GM12878 (cell line): ENCODE results near the gene KLHL35. TPM values are rescaled to one million over a fixed set of nuclear protein-coding genes. Genes with fewer than 3 reads are reported as not detected.

Experiments used
- ATAC-seq: fragments of 200-7000 bp; cut with Tn5 transposase; 3 replicates; pipeline ENCODE4 v1.9.1; 2020; ENCODE audit warnings: mild to moderate bottlenecking, moderate library complexity
- BruUV-seq: library from RNA; stranded (reverse); fragments of 400-500 nt; replicated peaks from 2 replicates; lab custom pipeline; 2021; lab: Mats Ljungman, UMichigan
- CTCF ChIA-PET: fragments of 300-600 bp; sonication (Branson Sonifier 250); formaldehyde crosslinking; extraction: SDS; loops from one replicate; lab custom pipeline; 2021; ENCODE audit warnings: inconsistent platforms; lab: Yijun Ruan, JAX
- POLR2A ChIA-PET: fragments of 350-600 bp; formaldehyde crosslinking; extraction: SDS; loops from one replicate; lab custom pipeline; 2021; ENCODE audit warnings: inconsistent platforms; lab: Charles Lee
- RAD21 ChIA-PET: fragments of 300-600 bp; sonication (Branson Sonifier 250); formaldehyde crosslinking; loops from one replicate; lab custom pipeline; 2023; ENCODE audit warnings: antibody characterized with exemption; ENCODE audit not compliant: unreplicated experiment; lab: Charles Lee
- SMC1A ChIA-PET: fragments of 300-600 bp; sonication (Branson Sonifier 250); formaldehyde crosslinking; loops from one replicate; lab custom pipeline; 2023; ENCODE audit not compliant: unreplicated experiment, uncharacterized antibody; lab: Charles Lee
- DNase-seq: peaks from one replicate; pipeline ENCODE4 v3.0.0-alpha.2; 2011; ENCODE audit warnings: low read depth, low spot score
- FAIRE-seq: peaks from 3 replicates; lab custom pipeline; 2011; peaks lifted over from hg19 to GRCh38; lab: Jason Lieb, UNC
- H2AFZ ChIP-seq: 2 replicates; pipeline ENCODE4 v1.6.0; 2011; ENCODE audit warnings: low read depth, low read length, control low read depth; ENCODE audit not compliant: control insufficient read depth
- H3K27ac ChIP-seq: 2 replicates; pipeline ENCODE4 v1.5.1; 2011; ENCODE audit warnings: control low read depth; ENCODE audit not compliant: control insufficient read depth, insufficient read depth
- H3K27me3 ChIP-seq, 2 experiments: replicated peaks in 1 of 2; 2 replicates each; pipeline versions ENCODE4 v1.6.0 to v1.6.1; 2011; ENCODE audit warnings: low read length in 1 of 2; ENCODE audit not compliant: control insufficient read depth in 2 of 2, insufficient read depth in 2 of 2
- H3K36me3 ChIP-seq, 2 experiments: 2 replicates each; pipeline ENCODE4 v1.5.1; 2011; ENCODE audit warnings: low read length in 1 of 2; ENCODE audit not compliant: control insufficient read depth in 2 of 2, insufficient read depth in 2 of 2
- H3K4me1 ChIP-seq: 2 replicates; pipeline ENCODE4 v1.6.1; 2011; ENCODE audit warnings: mild to moderate bottlenecking, low read length, moderate library complexity, mixed read lengths; ENCODE audit not compliant: control insufficient read depth, insufficient read depth
- H3K4me2 ChIP-seq: 2 replicates; pipeline ENCODE4 v1.6.0; 2011; ENCODE audit warnings: control low read depth; ENCODE audit not compliant: control insufficient read depth, insufficient read depth
- H3K4me3 ChIP-seq: fragments of 200-600 bp; sonication (generic); 2 replicates; pipeline ENCODE4 v1.5.1; 2016
- H3K79me2 ChIP-seq: 2 replicates; pipeline ENCODE4 v1.6.0; 2011; ENCODE audit warnings: low read length; ENCODE audit not compliant: control insufficient read depth, insufficient read depth
- H3K9ac ChIP-seq: 2 replicates; pipeline ENCODE4 v1.8.0; 2011; ENCODE audit warnings: low read length, control low read depth, mixed read lengths; ENCODE audit not compliant: control insufficient read depth, insufficient read depth
- H3K9me3 ChIP-seq: replicated peaks from 3 replicates; pipeline ENCODE4 v1.5.1; 2011; ENCODE audit warnings: mild to moderate bottlenecking, low read length; ENCODE audit not compliant: control insufficient read depth, insufficient read depth
- H4K20me1 ChIP-seq: 2 replicates; pipeline ENCODE4 v1.6.0; 2011; ENCODE audit not compliant: control insufficient read depth, insufficient read depth
- BCL11A ChIP-seq: IDR thresholded peaks from 2 replicates; pipeline ENCODE4 v1.6.1; 2011; ENCODE audit warnings: low read depth, low read length
- CBFB ChIP-seq: IDR thresholded peaks from 2 replicates; pipeline ENCODE4 v1.6.1; 2016; ENCODE audit warnings: antibody characterized with exemption, low read depth
- HDGF ChIP-seq: fragments of 450-650 bp; IDR thresholded peaks from 2 replicates; pipeline ENCODE4 v1.6.1; 2016; ENCODE audit warnings: antibody characterized with exemption
- IRF3 ChIP-seq: fragments of 450-650 bp; IDR thresholded peaks from 2 replicates; pipeline ENCODE4 v1.6.1; 2014; ENCODE audit warnings: mild to moderate bottlenecking
- IRF5 ChIP-seq: fragments of 450-650 bp; IDR thresholded peaks from 2 replicates; pipeline ENCODE4 v1.6.1; 2017; ENCODE audit warnings: borderline replicate concordance
- JUNB ChIP-seq: IDR thresholded peaks from 2 replicates; pipeline ENCODE4 v1.6.1; 2016; ENCODE audit warnings: antibody characterized with exemption, mild to moderate bottlenecking
- JUND ChIP-seq: IDR thresholded peaks from 2 replicates; pipeline ENCODE4 v1.6.1; 2012; ENCODE audit warnings: low read depth, mild to moderate bottlenecking, low read length, improper control_type of control experiment, moderate library complexity
- LARP7 ChIP-seq: fragments of 450-650 bp; IDR thresholded peaks from 2 replicates; pipeline ENCODE4 v1.6.1; 2017; ENCODE audit warnings: mild to moderate bottlenecking
- MAX ChIP-seq: IDR thresholded peaks from 2 replicates; pipeline ENCODE4 v1.6.1; 2012; ENCODE audit warnings: low read depth, low read length, improper control_type of control experiment
- MEF2B ChIP-seq: fragments of 450-650 bp; IDR thresholded peaks from 2 replicates; pipeline ENCODE4 v1.6.1; 2018; ENCODE audit warnings: mild to moderate bottlenecking, moderate library complexity; ENCODE audit not compliant: partially characterized antibody, poor library complexity, severe bottlenecking
- NFYA ChIP-seq: IDR thresholded peaks from 2 replicates; pipeline ENCODE4 v1.6.1; 2011; ENCODE audit warnings: low read depth, mild to moderate bottlenecking, low read length, improper control_type of control experiment, borderline replicate concordance
- PAX8 ChIP-seq: fragments of 450-650 bp; IDR thresholded peaks from 2 replicates; pipeline ENCODE4 v1.6.1; 2017; ENCODE audit warnings: mild to moderate bottlenecking, moderate library complexity
- SMAD1 ChIP-seq: fragments of 450-650 bp; IDR thresholded peaks from 2 replicates; pipeline ENCODE4 v1.6.1; 2018; ENCODE audit warnings: mild to moderate bottlenecking, low read depth; ENCODE audit not compliant: partially characterized antibody
- SRF ChIP-seq, 2 experiments: IDR thresholded peaks; 2 replicates each; pipeline ENCODE4 v1.6.1; 2011; ENCODE audit warnings: low read depth in 2 of 2, low read length in 2 of 2, mild to moderate bottlenecking in 1 of 2, moderate library complexity in 1 of 2
- STAT1 ChIP-seq: fragments of 450-650 bp; conservative IDR thresholded peaks from 2 replicates; pipeline ENCODE4 v1.6.1; 2014; ENCODE audit warnings: antibody characterized with exemption, mild to moderate bottlenecking
- TCF7 ChIP-seq: IDR thresholded peaks from 2 replicates; pipeline ENCODE4 v1.6.1; 2014; ENCODE audit warnings: antibody characterized with exemption, borderline replicate concordance
- ZBTB4 ChIP-seq: fragments of 450-650 bp; formaldehyde crosslinking; IDR thresholded peaks from 2 replicates; pipeline ENCODE4 v1.4.0; 2022; ENCODE audit warnings: mild to moderate bottlenecking, moderate library complexity
- WGBS: methylation state at CpG from one replicate; pipeline ENCODE4 v1.1.6; 2016; ENCODE audit warnings: low lambda C conversion rate; ENCODE audit not compliant: insufficient replicate concordance, insufficient coverage; ENCODE audit errors: missing lambda C conversion rate; 5-methylcytosine and 5-hydroxymethylcytosine counted together
- in situ Hi-C: fragments of 300-500 bp; cut with MboI; formaldehyde crosslinking; loops from 9 replicates; pipeline ENCODE4 v1.14.3; 2018; ENCODE audit warnings: mixed read lengths
- intact Hi-C: fragments of 100-400 bp; cut with micrococcal nuclease; formaldehyde crosslinking; loops from one replicate; pipeline ENCODE4 v1.14.2; 2022; ENCODE audit not compliant: unreplicated experiment
- polyA plus RNA-seq, 11 experiments: library from polyadenylated mRNA; depleted of rRNA in 4 of 11; unstranded in 6 of 11; stranded (reverse) in 5 of 11; fragments of >200 nt; fragmentation: Nextera tagmentation in 4 of 11; fragmentation: Illumina TruSeq in 1 of 11; extraction: Ambion mirVana in 4 of 11; extraction: Trizol in 1 of 11; gene quantifications; 1 replicate in 1 of 11; 2 replicates in 10 of 11; pipeline versions ENCODE4 v1.2.1 to v1.2.3, GENCODE V29; 2011 to 2016; ENCODE audit warnings: inconsistent platforms in 2 of 11, missing spikeins in 2 of 11, low read depth in 1 of 11
- total RNA-seq, 4 experiments: library from RNA; depleted of rRNA in 3 of 4; stranded (reverse); fragments of >200 nt in 3 of 4; fragmentation: Illumina TruSeq in 1 of 4; extraction: Trizol in 1 of 4; gene quantifications; 2 replicates each; pipeline versions ENCODE4 v1.2.1 to v1.2.3, GENCODE V29; 2013 to 2021

KLHL35 gene
- total and polyA plus RNA-seq, 10 of the 15 experiments (the other 5 are each of a cell fraction or from before 2014, with no cell fraction given) = 0.04 to 0.34 (median 0.13) TPM; not detected in 1

DNA sequence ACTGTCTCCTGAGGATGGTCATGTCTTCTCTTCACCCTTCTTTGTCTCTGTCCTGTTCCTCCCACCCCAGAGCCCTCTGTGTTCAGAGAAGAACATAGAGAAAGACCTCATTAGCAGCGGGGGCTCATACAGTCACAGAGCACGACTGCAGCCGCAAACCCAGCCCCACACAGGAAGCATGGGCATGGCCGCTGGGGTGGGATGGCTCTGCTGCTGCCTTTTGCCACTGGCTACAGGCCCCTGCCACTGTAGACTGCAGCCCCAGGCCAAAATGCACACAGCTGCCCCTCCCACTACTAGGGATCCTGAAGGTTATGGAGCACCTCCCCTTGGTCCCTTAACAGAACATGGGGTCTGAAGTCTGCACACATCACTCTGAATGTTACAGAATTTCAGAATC, 34.9 kb upstream of the KLHL35 start:
- H3K27me3 ChIP-seq = no peaks in the 10 kb centered on the region
- H3K9ac ChIP-seq = no peak overlapping the region
- in situ Hi-C loops = no loop called here
- DNase-seq = no peak
- intact Hi-C loops = no loop called here
- H3K4me3 ChIP-seq = no peak overlapping the region
- no TSS peak for BruUV-seq
- CTCF ChIA-PET = interaction anchor here (0.6 to 1.5 kb wide), 2 partner anchors 129 to 188 kb away, joined by 3 read pairs; no protein-coding TSS in a partner anchor
- H3K9me3 ChIP-seq = no peaks in the 10 kb centered on the region
- H3K4me1 ChIP-seq = no peaks in the 10 kb centered on the region
- WGBS = 93% methylated on average over 4 of the region's 4 CpGs
- H3K36me3 ChIP-seq = no peaks in the 10 kb centered on the region
- FAIRE-seq = no peak
- ATAC-seq = no peak
- no peak overlapping the region for H3K4me2 ChIP-seq
- SMC1A ChIA-PET = no interaction called here
- H4K20me1 ChIP-seq = no peaks in the 10 kb centered on the region
- POLR2A ChIA-PET = no interaction called here
- H3K79me2 ChIP-seq = no peaks in the 10 kb centered on the region
- no peak overlapping the region for H2AFZ ChIP-seq
- RAD21 ChIA-PET = no interaction called here
- H3K27ac ChIP-seq = no peak overlapping the region
- TF ChIP-seq JUNB (no peak), JUND (no peak), IRF5 (no peak), BCL11A (no peak), IRF3 (no peak), CBFB (no peak), TCF7 (no peak), LARP7 (no peak), NFYA (no peak), MAX (no peak), ZBTB4 (CRISPR knock-in tag) (no peak), MEF2B (no peak), PAX8 (no peak), STAT1 (no peak), SMAD1 (no peak), HDGF (no peak), SRF (IDR thresholded peaks at IDR 0.05; ENCODE audit: low read depth in 2 of 2, low read length in 2 of 2) (no peak)
- TF ChIP-seq, all 136 proteins: peak for 0
